Activated CD8-positive, alpha-beta memory T cell treated with anti-CD3 and anti-CD28 coated beads, Interleukin-2, amount 10 ng/mL, durations not matched to agents 7 days and 5 days (primary cell): ENCODE results near the gene CENPB. TPM values are rescaled to one million over a fixed set of nuclear protein-coding genes. Genes with fewer than 3 reads are reported as not detected.
"Not testable (repeated sequence)": the region's sequence is repeated elsewhere in the genome, so short reads cannot be mapped to it uniquely, and the experiment has no call there.

ENCODE experiments used
- ATAC-seq: fragments of 150-1000 bp; cut with Tn5 transposase; one replicate; pipeline ENCODE4 v1.10.0; 2021; ENCODE audit warnings: moderate library complexity
- CTCF ChIA-PET: fragments of 350-600 bp; sonication (Branson Sonifier 250); formaldehyde crosslinking; loops from one replicate; lab custom pipeline; 2021; ENCODE audit warnings: antibody characterized with exemption; lab: Charles Lee
- DNase-seq: peaks from one replicate; pipeline ENCODE4 v3.0.0-alpha.2; 2020
- H3K27ac Mint-ChIP-seq: one replicate; pipeline ENCODE4 v1.8.0; 2021; ENCODE audit warnings: mild to moderate bottlenecking, mixed read lengths
- H3K27me3 Mint-ChIP-seq: one replicate; pipeline ENCODE4 v1.8.0; 2021; ENCODE audit warnings: mixed read lengths
- H3K36me3 Mint-ChIP-seq: one replicate; pipeline ENCODE4 v1.8.0; 2021; ENCODE audit warnings: mild to moderate bottlenecking, mixed read lengths
- H3K4me1 Mint-ChIP-seq: one replicate; pipeline ENCODE4 v1.8.0; 2021; ENCODE audit warnings: mixed read lengths
- H3K4me3 Mint-ChIP-seq: one replicate; pipeline ENCODE4 v1.8.0; 2021; ENCODE audit warnings: mild to moderate bottlenecking, moderate library complexity, mixed read lengths
- H3K9me3 Mint-ChIP-seq: one replicate; pipeline ENCODE4 v1.8.0; 2022; ENCODE audit warnings: low read depth, mixed read lengths
- total RNA-seq, 2 experiments: library from RNA; stranded (reverse); gene quantifications; one replicate each; pipeline ENCODE4 v1.2.3, GENCODE V29; 2021

The CENPB gene
- 10 to 100 TPM; 76.5 to 76.8 TPM for total RNA-seq

GRCh38 chr20:3786665-3787323 is at the start of gene CENPB:
CENPB (minus strand) TSS chr20:3786740; CDS start chr20:3786483, 257 bp downstream.
- no peaks in the 10 kb centered on the region for H3K9me3 Mint-ChIP-seq
- H3K27ac Mint-ChIP-seq, result peak within 1 kb of the TSS; percentile 81
- H3K4me1 Mint-ChIP-seq, result peaks cover 34% of the 10 kb centered on the region
- H3K36me3 Mint-ChIP-seq, result peaks cover 3% of the 10 kb centered on the region
- peak; percentile 95 for ATAC-seq
- H3K27me3 Mint-ChIP-seq, result no peaks in the 10 kb centered on the region
- peak within 1 kb of the TSS; percentile 83 for H3K4me3 Mint-ChIP-seq
- CTCF ChIA-PET, result interaction anchor here (0.6 to 7.7 kb wide), 30 partner anchors 8 to 285 kb away, joined by 3 to 65 read pairs (median 4); partner anchors contain the start of genes ADISSP, CDC25B and MAVS
- peak; percentile 91 for DNase-seq

- no peak for ATAC-seq
- no peaks in the 10 kb centered on the region for H3K9me3 Mint-ChIP-seq
- H3K4me1 Mint-ChIP-seq, result peaks cover 15% of the 10 kb centered on the region
- CTCF ChIA-PET, result interaction anchor here (0.9 to 3.6 kb wide), 4 partner anchors 9 to 19 kb away, joined by 4 to 10 read pairs (median 8); partner anchors contain the start of gene AP5S1
- H3K27me3 Mint-ChIP-seq, result no peaks in the 10 kb centered on the region
- no peak for DNase-seq
- no peak overlapping the region for H3K4me3 Mint-ChIP-seq
- no peak overlapping the region for H3K27ac Mint-ChIP-seq
- no peaks in the 10 kb centered on the region for H3K36me3 Mint-ChIP-seq
These were observed 49.6 kb upstream of the CENPB start for GRCh38 chr20:3836132-3836531.

DNA sequence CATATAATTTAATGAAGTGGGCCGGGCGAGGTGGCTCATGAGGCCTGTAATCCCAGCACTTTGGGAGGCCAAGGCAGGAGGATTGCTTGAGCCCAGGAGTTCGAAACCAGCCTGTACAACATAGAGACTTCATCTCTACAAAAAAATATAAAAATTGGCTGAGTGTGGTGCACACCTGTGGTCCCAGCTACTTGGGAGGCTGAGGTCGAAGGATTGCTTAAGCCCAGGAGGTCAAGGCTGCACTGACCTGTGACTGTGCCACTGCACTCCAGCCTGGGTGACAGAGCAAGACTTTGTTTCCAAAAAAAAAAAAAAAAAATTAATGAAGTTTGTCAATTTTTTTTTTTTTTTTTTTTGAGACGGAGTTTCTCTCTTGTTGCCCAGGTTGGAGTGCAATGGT is 43.4 kb upstream of the CENPB start:
- not testable (repeated sequence) for ATAC-seq, H3K4me3 Mint-ChIP-seq, H3K27me3 Mint-ChIP-seq, H3K36me3 Mint-ChIP-seq, H3K4me1 Mint-ChIP-seq, H3K27ac Mint-ChIP-seq, DNase-seq, H3K9me3 Mint-ChIP-seq
- CTCF ChIA-PET, result interaction anchor here (0.9 to 1.3 kb wide), 4 partner anchors 9 to 43 kb away, joined by 3 to 6 read pairs (median 4); partner anchors contain the start of genes AP5S1 and CENPB

DNA sequence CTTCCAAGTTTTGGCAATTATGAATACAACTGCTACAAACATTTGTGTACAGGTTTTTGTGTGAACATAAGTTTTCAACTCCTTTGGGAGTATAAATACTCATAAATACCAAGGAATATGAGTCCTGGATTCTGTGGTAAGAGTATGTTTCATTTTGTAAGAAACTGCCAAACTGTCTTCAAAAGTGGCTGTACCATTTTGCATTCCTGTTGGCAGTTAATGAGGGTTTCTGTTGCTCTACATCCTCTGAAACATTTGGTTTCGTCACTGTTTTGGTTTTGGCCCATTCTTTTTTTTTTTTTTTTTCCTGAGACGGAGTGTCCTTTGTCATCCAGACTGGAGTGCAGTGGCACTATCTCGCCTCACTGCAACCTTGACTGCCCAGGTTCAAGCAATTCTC is 42.3 kb upstream of the CENPB start:
- Mint-ChIP-seq H3K9me3 (no peaks in the 10 kb centered on the region), H3K4me1 (no peaks in the 10 kb centered on the region), H3K36me3 (peaks cover 2% of the 10 kb centered on the region), H3K27ac (no peak overlapping the region), H3K27me3 (no peaks in the 10 kb centered on the region), H3K4me3 (no peak overlapping the region)
- DNase-seq, result no peak
- CTCF ChIA-PET, result interaction anchor here (0.6 kb wide), 1 partner anchor 234 kb away, joined by 3 read pairs; no protein-coding TSS in a partner anchor
- ATAC-seq, result no peak

- Mint-ChIP-seq H3K36me3 (peaks cover 4% of the 10 kb centered on the region), H3K4me3 (no peak overlapping the region), H3K27ac (no peak overlapping the region), H3K9me3 (no peaks in the 10 kb centered on the region), H3K27me3 (no peaks in the 10 kb centered on the region), H3K4me1 (peaks cover 7% of the 10 kb centered on the region)
- no peak for ATAC-seq
- no peak for DNase-seq
- CTCF ChIA-PET, result interaction anchor here (0.7 to 2.8 kb wide), 3 partner anchors 29 to 40 kb away, joined by 3 to 12 read pairs (median 4); partner anchors contain the start of gene CENPB
These were observed 39.9 kb upstream of the CENPB start for GRCh38 chr20:3826420-3826819.

- H3K27me3 Mint-ChIP-seq, result no peaks in the 10 kb centered on the region
- H3K36me3 Mint-ChIP-seq, result peaks cover 4% of the 10 kb centered on the region
- no peak for ATAC-seq
- peaks cover 9% of the 10 kb centered on the region for H3K4me1 Mint-ChIP-seq
- CTCF ChIA-PET, result interaction anchor here (1.1 to 2.8 kb wide), 2 partner anchors 30 to 39 kb away, joined by 4 to 12 read pairs; partner anchors contain the start of gene CENPB
- no peak overlapping the region for H3K4me3 Mint-ChIP-seq
- no peaks in the 10 kb centered on the region for H3K9me3 Mint-ChIP-seq
- DNase-seq, result no peak
- H3K27ac Mint-ChIP-seq, result no peak overlapping the region
These were observed 39.0 kb upstream of the CENPB start for GRCh38 chr20:3825526-3825925.

GRCh38 chr20:3823881-3824280 is 37.3 kb upstream of the CENPB start:
- Mint-ChIP-seq H3K4me1 (peaks cover 20% of the 10 kb centered on the region), H3K4me3 (no peak overlapping the region), H3K27me3 (no peaks in the 10 kb centered on the region), H3K27ac (no peak overlapping the region), H3K36me3 (peaks cover 4% of the 10 kb centered on the region), H3K9me3 (no peaks in the 10 kb centered on the region)
- no peak for ATAC-seq
- CTCF ChIA-PET, result interaction anchor here (1.1 kb wide), 1 partner anchor 31 kb away, joined by 5 read pairs; no protein-coding TSS in a partner anchor
- DNase-seq, result no peak

GRCh38 chr20:3821996-3822395 is 35.5 kb upstream of the CENPB start:
- Mint-ChIP-seq H3K9me3 (no peaks in the 10 kb centered on the region), H3K4me1 (peaks cover 33% of the 10 kb centered on the region), H3K4me3 (peak overlapping the region; percentile 85), H3K27ac (peak overlapping the region; percentile 90), H3K27me3 (no peaks in the 10 kb centered on the region), H3K36me3 (peaks cover 3% of the 10 kb centered on the region)
- no peak for DNase-seq
- ATAC-seq, result no peak
- CTCF ChIA-PET, result interaction anchor here (0.9 to 3.3 kb wide), 7 partner anchors 10 to 69 kb away, joined by 3 to 24 read pairs (median 6); partner anchors contain the start of genes ADISSP and CENPB

GRCh38 chr20:3820901-3821727 is 34.6 kb upstream of the CENPB start:
- no peaks in the 10 kb centered on the region for H3K9me3 Mint-ChIP-seq
- no peaks in the 10 kb centered on the region for H3K27me3 Mint-ChIP-seq
- DNase-seq (no peak), ATAC-seq (no peak)
- H3K36me3 Mint-ChIP-seq, result peaks cover 2% of the 10 kb centered on the region
- H3K4me3 Mint-ChIP-seq, result peak overlapping the region; percentile 85
- H3K27ac Mint-ChIP-seq, result peak overlapping the region; percentile 90
- H3K4me1 Mint-ChIP-seq, result peaks cover 40% of the 10 kb centered on the region
- CTCF ChIA-PET, result interaction anchor here (0.8 to 6.4 kb wide), 25 partner anchors 9 to 263 kb away, joined by 3 to 51 read pairs (median 6); partner anchors contain the start of genes ADISSP, CDC25B and SPEF1

DNA sequence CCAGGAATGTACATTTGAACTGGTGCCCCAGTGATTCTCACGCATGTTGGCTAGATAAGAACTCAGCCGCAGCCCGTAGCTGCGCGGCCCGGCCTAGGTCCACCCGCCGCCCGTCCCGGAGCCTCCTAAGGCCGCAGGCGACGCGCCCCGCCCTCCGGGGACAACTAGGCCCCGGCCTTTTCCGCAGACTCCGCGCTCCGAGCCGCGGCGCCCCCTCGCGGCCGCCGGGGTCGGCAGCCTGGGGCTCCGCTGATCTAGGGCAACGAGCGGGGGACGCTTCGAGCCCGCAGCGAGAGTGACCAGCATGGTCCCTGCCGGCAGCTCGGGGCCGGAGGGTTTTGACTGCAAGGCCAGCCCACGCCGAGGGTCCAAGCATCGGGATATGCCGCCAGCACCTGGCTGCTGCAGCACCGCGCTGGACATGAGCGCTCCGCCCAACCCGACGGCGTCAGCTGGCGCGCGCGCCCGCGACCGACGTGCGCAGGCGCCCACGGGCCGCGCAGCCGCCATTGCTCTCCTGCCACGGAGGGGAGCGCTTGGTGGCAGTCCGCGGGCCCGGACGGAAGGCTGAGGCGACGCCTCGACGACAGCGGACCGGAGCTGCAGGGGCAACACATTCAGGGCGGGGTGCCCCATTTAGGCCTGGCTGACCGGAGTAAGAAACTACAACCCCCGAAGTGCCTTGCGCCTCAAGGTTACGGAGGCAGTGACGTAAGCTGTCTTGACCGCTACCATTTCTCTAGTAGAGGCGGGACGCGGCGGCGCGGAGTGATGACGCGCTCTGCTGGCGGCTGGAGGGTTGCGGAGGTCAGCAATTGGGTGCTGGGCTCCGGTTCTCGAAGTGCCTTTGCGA is 33.7 kb upstream of the CENPB start, which contains the start of gene AP5S1:
Gene AP5S1, plus strand, starts transcription at position 500 of the 853 bp plus-strand sequence. CDS start 1,571 bp downstream, outside the sequence.
- ATAC-seq (peak; percentile 82), DNase-seq (peak; percentile 97)
- Mint-ChIP-seq H3K27me3 (no peaks in the 10 kb centered on the region), H3K4me1 (peaks cover 47% of the 10 kb centered on the region), H3K9me3 (no peaks in the 10 kb centered on the region), H3K27ac (peak within 1 kb of the TSS; percentile 90), H3K36me3 (peaks cover 2% of the 10 kb centered on the region), H3K4me3 (peak within 1 kb of the TSS; percentile 85)
- CTCF ChIA-PET, result interaction anchor here (0.5 to 6.4 kb wide), 28 partner anchors 8 to 264 kb away, joined by 3 to 51 read pairs (median 6); partner anchors contain the start of genes ADISSP, CDC25B, MAVS and SPEF1

DNA sequence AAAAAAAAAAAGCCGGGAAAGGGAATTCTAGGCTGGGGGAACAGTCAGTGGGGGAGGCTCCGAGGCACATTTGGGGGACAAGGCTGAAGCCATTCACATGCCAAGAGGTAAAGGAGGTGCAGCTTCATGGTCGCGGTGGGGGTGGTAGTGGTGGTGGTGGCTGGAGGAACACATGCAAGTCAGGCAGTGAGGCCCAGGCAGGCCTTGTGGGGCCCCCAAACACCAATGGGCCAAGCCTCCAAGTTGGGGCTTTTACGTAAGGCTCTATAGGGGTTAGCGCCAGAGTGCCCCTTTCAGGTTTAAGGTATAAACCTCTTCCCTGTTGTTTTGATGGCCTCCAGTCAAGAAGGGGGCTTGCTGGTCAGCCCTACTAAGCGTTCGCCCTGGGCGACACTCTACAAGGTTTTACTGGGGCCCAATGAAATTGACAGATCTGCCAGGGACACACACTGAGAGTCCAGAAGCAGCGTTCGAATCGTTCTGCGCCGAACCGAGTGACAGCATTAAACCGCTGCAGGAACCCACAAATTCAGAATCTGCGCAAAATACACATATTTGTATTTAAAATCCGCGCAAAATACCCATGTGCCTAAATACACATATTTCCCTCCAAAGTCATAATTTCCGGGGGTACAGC is 33.0 kb upstream of the CENPB start:
- ATAC-seq (no peak), DNase-seq (no peak)
- Mint-ChIP-seq H3K27ac (peak overlapping the region; percentile 88), H3K27me3 (no peaks in the 10 kb centered on the region), H3K4me1 (peaks cover 54% of the 10 kb centered on the region), H3K9me3 (no peaks in the 10 kb centered on the region), H3K4me3 (peak overlapping the region; percentile 85), H3K36me3 (peaks cover 2% of the 10 kb centered on the region)
- CTCF ChIA-PET, result interaction anchor here (0.5 to 6.4 kb wide), 22 partner anchors 7 to 265 kb away, joined by 3 to 51 read pairs (median 6); partner anchors contain the start of genes ADISSP, CDC25B, MAVS and SPEF1
